Measurements from ENCODE around the gene RHO.

The RHO gene

GRCh38 chr3:129518038-129518561 lies 10.3 kb upstream of the RHO start:
- no peak overlapping the region for H2AFZ ChIP-seq (ENCODE audit: low read depth)
- H3K36me3 ChIP-seq (ENCODE audit: insufficient read depth), result no peaks in the 10 kb centered on the region
- no peak overlapping the region for H3K9ac ChIP-seq
- H3K27me3 ChIP-seq (ENCODE audit: insufficient read depth, low read depth), result no peaks in the 10 kb centered on the region
- H3K27ac ChIP-seq, result no peak overlapping the region
- H3K79me2 ChIP-seq (ENCODE audit: insufficient read depth, low read depth), result no peaks in the 10 kb centered on the region
- H3K4me1 ChIP-seq (ENCODE audit: low read depth, poor library complexity, severe bottlenecking), result no peaks in the 10 kb centered on the region
- H4K20me1 ChIP-seq (ENCODE audit: insufficient read depth), result no peaks in the 10 kb centered on the region
- TF ChIP-seq CTCF (conservative IDR thresholded peaks at IDR 0.05; ENCODE audit: low read depth, low read length), result no peak
- no peak overlapping the region for H3K4me3 ChIP-seq (IDR thresholded peaks at IDR 0.05; ENCODE audit: insufficient read depth, low read depth, low read length)
- no peak overlapping the region for H3K4me2 ChIP-seq

DNA sequence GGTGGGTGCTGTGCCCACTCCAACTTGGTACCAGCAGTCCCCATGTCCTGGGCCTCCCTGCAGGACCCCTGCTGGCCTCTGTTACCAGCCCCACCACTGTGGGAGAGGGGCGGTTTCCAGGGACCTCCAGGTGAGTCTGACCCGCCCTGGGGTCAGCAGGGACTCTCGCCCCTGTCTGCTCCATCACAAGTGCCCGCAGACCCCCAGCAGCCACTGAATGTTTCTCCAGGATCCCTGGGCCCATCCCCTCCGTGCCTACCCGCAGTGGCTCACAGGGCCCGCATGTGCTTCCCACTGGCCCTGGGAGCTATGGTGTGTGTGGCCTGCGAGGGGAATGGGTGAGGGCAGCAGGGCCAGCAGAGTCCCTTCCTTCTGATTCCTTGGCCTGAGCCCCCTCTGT lies 9.9 kb upstream of the RHO start:
- Histone ChIP-seq H3K36me3 (ENCODE audit: insufficient read depth) (no peaks in the 10 kb centered on the region), H3K4me3 (IDR thresholded peaks at IDR 0.05; ENCODE audit: insufficient read depth, low read depth, low read length) (no peak overlapping the region), H3K27ac (no peak overlapping the region), H3K4me1 (ENCODE audit: low read depth, poor library complexity, severe bottlenecking) (no peaks in the 10 kb centered on the region), H3K9ac (no peak overlapping the region), H3K27me3 (ENCODE audit: insufficient read depth, low read depth) (no peaks in the 10 kb centered on the region), H4K20me1 (ENCODE audit: insufficient read depth) (no peaks in the 10 kb centered on the region), H3K4me2 (no peak overlapping the region), H3K79me2 (ENCODE audit: insufficient read depth, low read depth) (no peaks in the 10 kb centered on the region), H2AFZ (ENCODE audit: low read depth) (no peak overlapping the region)
- no peak for TF ChIP-seq CTCF (conservative IDR thresholded peaks at IDR 0.05; ENCODE audit: low read depth, low read length)

- Histone ChIP-seq H4K20me1 (ENCODE audit: insufficient read depth) (no peaks in the 10 kb centered on the region), H3K4me1 (ENCODE audit: low read depth, poor library complexity, severe bottlenecking) (no peaks in the 10 kb centered on the region), H3K36me3 (ENCODE audit: insufficient read depth) (no peaks in the 10 kb centered on the region), H2AFZ (ENCODE audit: low read depth) (no peak overlapping the region), H3K4me2 (no peak overlapping the region), H3K27me3 (ENCODE audit: insufficient read depth, low read depth) (no peaks in the 10 kb centered on the region), H3K79me2 (ENCODE audit: insufficient read depth, low read depth) (no peaks in the 10 kb centered on the region), H3K27ac (no peak overlapping the region), H3K4me3 (IDR thresholded peaks at IDR 0.05; ENCODE audit: insufficient read depth, low read depth, low read length) (no peak overlapping the region), H3K9ac (no peak overlapping the region)
- no peak for TF ChIP-seq CTCF (conservative IDR thresholded peaks at IDR 0.05; ENCODE audit: low read depth, low read length)
Measured at GRCh38 chr3:129519449-129519848, 9.0 kb upstream of the RHO start.

GRCh38 chr3:129519896-129520715 lies 8.3 kb upstream of the RHO start:
- no peaks in the 10 kb centered on the region for H3K4me1 ChIP-seq (ENCODE audit: low read depth, poor library complexity, severe bottlenecking)
- no peak for TF ChIP-seq CTCF (conservative IDR thresholded peaks at IDR 0.05; ENCODE audit: low read depth, low read length)
- H3K4me2 ChIP-seq, result no peak overlapping the region
- H2AFZ ChIP-seq (ENCODE audit: low read depth), result no peak overlapping the region
- no peaks in the 10 kb centered on the region for H3K36me3 ChIP-seq (ENCODE audit: insufficient read depth)
- no peaks in the 10 kb centered on the region for H3K27me3 ChIP-seq (ENCODE audit: insufficient read depth, low read depth)
- no peak overlapping the region for H3K9ac ChIP-seq
- H4K20me1 ChIP-seq (ENCODE audit: insufficient read depth), result no peaks in the 10 kb centered on the region
- no peak overlapping the region for H3K4me3 ChIP-seq (IDR thresholded peaks at IDR 0.05; ENCODE audit: insufficient read depth, low read depth, low read length)
- H3K79me2 ChIP-seq (ENCODE audit: insufficient read depth, low read depth), result no peaks in the 10 kb centered on the region
- H3K27ac ChIP-seq, result no peak overlapping the region

Measured in KMS-11 (cell line).